Naive thymus-derived CD4-positive, alpha-beta T cell (primary cell): ENCODE measurements around the gene TSEN54. TPM values are rescaled to one million over a fixed set of nuclear protein-coding genes. Genes with fewer than 3 reads are reported as not detected.

Experiments
- ATAC-seq: fragments of 150-1000 bp; cut with Tn5 transposase; 2 replicates; pipeline ENCODE4 v1.10.0; 2021; ENCODE audit warnings: mild to moderate bottlenecking, moderate library complexity
- CTCF ChIA-PET: fragments of 350-600 bp; sonication (Branson Sonifier 250); formaldehyde crosslinking; loops from one replicate; lab custom pipeline; 2021; ENCODE audit warnings: antibody characterized with exemption; lab: Charles Lee
- POLR2A ChIA-PET: fragments of 350-600 bp; sonication (Branson Sonifier 250); formaldehyde crosslinking; loops from one replicate; lab custom pipeline; 2021; ENCODE audit warnings: antibody characterized with exemption, inconsistent platforms; lab: Charles Lee
- DNase-seq, 9 donors: peaks; one replicate each; pipeline versions ENCODE4 v3.0.0 to v3.0.0-alpha.2; 2020 to 2022; ENCODE audit warnings: mixed read lengths in 1 of 9
- H3K27ac ChIP-seq: one replicate; pipeline ENCODE4 v1.7.0; 2013; ENCODE audit warnings: mild to moderate bottlenecking, low read depth, low read length, moderate library complexity
- H3K27me3 ChIP-seq, 2 donors: one replicate each; pipeline ENCODE4 v1.7.0; 2013; ENCODE audit warnings: low read length in 2 of 2, mild to moderate bottlenecking in 2 of 2, moderate library complexity in 2 of 2; ENCODE audit not compliant: control insufficient read depth in 2 of 2, insufficient read depth in 2 of 2
- H3K36me3 ChIP-seq, 3 experiments: 1 replicate in 2 of 3; 2 replicates in 1 of 3; pipeline ENCODE4 v1.7.0; 2013; ENCODE audit warnings: low read length in 3 of 3, mild to moderate bottlenecking in 3 of 3, moderate library complexity in 1 of 3; ENCODE audit not compliant: insufficient read depth in 3 of 3, control insufficient read depth in 2 of 3
- H3K4me1 ChIP-seq, 2 donors: one replicate each; pipeline ENCODE4 v1.7.0; 2013; ENCODE audit warnings: low read length in 2 of 2, mild to moderate bottlenecking in 2 of 2, moderate library complexity in 1 of 2; ENCODE audit not compliant: control insufficient read depth in 2 of 2, insufficient read depth in 2 of 2
- H3K4me3 ChIP-seq: 2 replicates; pipeline ENCODE4 v1.7.0; 2013; ENCODE audit warnings: mild to moderate bottlenecking, low read length
- H3K9me3 ChIP-seq, 3 experiments: 1 replicate in 2 of 3; 2 replicates in 1 of 3; pipeline ENCODE4 v1.7.0; 2013; ENCODE audit warnings: low read length in 3 of 3; ENCODE audit not compliant: control insufficient read depth in 2 of 3
- H3K27ac Mint-ChIP-seq, 9 donors: one replicate each; pipeline ENCODE4 v1.8.0; 2020 to 2022; ENCODE audit warnings: mixed read lengths in 9 of 9, mild to moderate bottlenecking in 8 of 9, moderate library complexity in 5 of 9, inconsistent platforms in 2 of 9
- H3K27me3 Mint-ChIP-seq, 5 donors: one replicate each; pipeline ENCODE4 v1.8.0; 2021 to 2022; ENCODE audit warnings: mixed read lengths in 5 of 5, mild to moderate bottlenecking in 1 of 5
- H3K36me3 Mint-ChIP-seq, 5 donors: one replicate each; pipeline ENCODE4 v1.8.0; 2020 to 2022; ENCODE audit warnings: mixed read lengths in 5 of 5, mild to moderate bottlenecking in 3 of 5, inconsistent platforms in 1 of 5
- H3K4me1 Mint-ChIP-seq, 7 donors: one replicate each; pipeline ENCODE4 v1.8.0; 2020 to 2022; ENCODE audit warnings: mixed read lengths in 7 of 7, mild to moderate bottlenecking in 3 of 7, inconsistent platforms in 1 of 7
- H3K4me3 Mint-ChIP-seq, 10 donors: one replicate each; pipeline ENCODE4 v1.8.0; 2020 to 2022; ENCODE audit warnings: mild to moderate bottlenecking in 10 of 10, mixed read lengths in 10 of 10, moderate library complexity in 6 of 10, inconsistent platforms in 2 of 10
- H3K9me3 Mint-ChIP-seq, 11 donors: one replicate each; pipeline ENCODE4 v1.8.0; 2020 to 2022; ENCODE audit warnings: mixed read lengths in 11 of 11, mild to moderate bottlenecking in 4 of 11, inconsistent platforms in 1 of 11, moderate library complexity in 1 of 11
- intact Hi-C, 2 donors: fragments of 100-400 bp; cut with micrococcal nuclease; formaldehyde crosslinking; loops; one replicate each; pipeline ENCODE4 v1.15.1; 2023
- polyA plus RNA-seq, 2 donors: library from polyadenylated mRNA; unstranded; fragments of 300-500 nt; fragmentation: Illumina TruSeq; gene quantifications; one replicate each; pipeline ENCODE4 v1.2.3, GENCODE V29; 2021
- total RNA-seq, 6 experiments: library from RNA in 5 of 6; stranded (reverse) in 5 of 6; gene quantifications; 1 replicate in 5 of 6; 2 replicates in 1 of 6; pipeline ENCODE4 v1.2.3 and lab custom pipeline; 2021 to 2026

TSEN54 gene
- total and polyA plus RNA-seq, 7 experiments from 2014 or later: 36.2 to 85.0 (median 56.7) TPM

GRCh38 chr17:75511270-75511609, 5.1 kb upstream of the TSEN54 start:
- no peaks in the 10 kb centered on the region for H3K9me3 Mint-ChIP-seq
- Histone ChIP-seq H3K9me3 (no peaks in the 10 kb centered on the region), H3K27me3 (no peaks in the 10 kb centered on the region), H3K27ac (no peak overlapping the region), H3K36me3 (no peaks in the 10 kb centered on the region), H3K4me3 (no peak overlapping the region), H3K4me1 (no peaks in the 10 kb centered on the region)
- no peaks in the 10 kb centered on the region for H3K36me3 Mint-ChIP-seq
- CTCF ChIA-PET: no interaction called here
- POLR2A ChIA-PET: interaction anchor here (0.7 to 1.2 kb wide), 2 partner anchors 15 to 218 kb away, joined by 3 to 4 read pairs; partner anchors contain the start of gene LLGL2
- no peak overlapping the region for H3K4me3 Mint-ChIP-seq
- DNase-seq: no peak
- peaks cover 0 to 14% (median 0%) of the 10 kb centered on the region in 5 donors for H3K27me3 Mint-ChIP-seq
- no peak overlapping the region for H3K27ac Mint-ChIP-seq
- peaks cover 0 to 2% (median 0%) of the 10 kb centered on the region in 7 donors for H3K4me1 Mint-ChIP-seq
- intact Hi-C loops: no loop called here
- ATAC-seq: no peak

- Histone ChIP-seq H3K36me3 (no peaks in the 10 kb centered on the region), H3K27me3 (no peaks in the 10 kb centered on the region), H3K27ac (no peak overlapping the region), H3K9me3 (no peaks in the 10 kb centered on the region), H3K4me3 (no peak overlapping the region), H3K4me1 (no peaks in the 10 kb centered on the region)
- no peak for ATAC-seq
- DNase-seq: no peak
- ChIA-PET CTCF (interaction anchor here (1.9 kb wide), 1 partner anchor 83 kb away, joined by 4 read pairs; no protein-coding TSS in a partner anchor), POLR2A (interaction anchor here (1.2 kb wide), 1 partner anchor 14 kb away, joined by 3 read pairs; the partner anchor contains the start of gene LLGL2)
- H3K4me1 Mint-ChIP-seq: peaks cover 0 to 2% (median 0%) of the 10 kb centered on the region in 7 donors
- no peaks in the 10 kb centered on the region for H3K9me3 Mint-ChIP-seq
- H3K4me3 Mint-ChIP-seq: no peak overlapping the region
- no peak overlapping the region for H3K27ac Mint-ChIP-seq
- peaks cover 0 to 14% (median 0%) of the 10 kb centered on the region in 5 donors for H3K27me3 Mint-ChIP-seq
- intact Hi-C loops: no loop called here
- H3K36me3 Mint-ChIP-seq: no peaks in the 10 kb centered on the region
Observed at GRCh38 chr17:75511610-75512575, 4.4 kb upstream of the TSEN54 start.

GRCh38 chr17:75512926-75513640, 3.2 kb upstream of the TSEN54 start:
- Mint-ChIP-seq H3K4me3 (peak overlapping the region in 4 of 10 donors; percentile 34 to 66 (median 62)), H3K27ac (peak overlapping the region in 1 of 9 donors; percentile 28), H3K9me3 (no peaks in the 10 kb centered on the region), H3K4me1 (peaks cover 9 to 13% (median 11%) of the 10 kb centered on the region in 7 donors), H3K27me3 (peaks cover 0 to 14% (median 0%) of the 10 kb centered on the region in 5 donors), H3K36me3 (peaks cover 0 to 5% (median 0%) of the 10 kb centered on the region in 5 donors)
- Histone ChIP-seq H3K4me1 (peaks cover 9 to 11% of the 10 kb centered on the region in 2 donors), H3K4me3 (no peak overlapping the region), H3K27me3 (no peaks in the 10 kb centered on the region), H3K36me3 (no peaks in the 10 kb centered on the region), H3K27ac (no peak overlapping the region), H3K9me3 (no peaks in the 10 kb centered on the region)
- ATAC-seq: no peak
- DNase-seq: no peak
- intact Hi-C loops: no loop called here
- POLR2A ChIA-PET: no interaction called here
- CTCF ChIA-PET: interaction anchor here (1.1 to 1.9 kb wide), 2 partner anchors 56 to 85 kb away, joined by 3 to 4 read pairs; partner anchors contain the start of gene TMEM94

- ChIA-PET CTCF (interaction anchor here (1.1 to 1.9 kb wide), 2 partner anchors 57 to 85 kb away, joined by 3 to 4 read pairs; partner anchors contain the start of gene TMEM94), POLR2A (no interaction called here)
- Mint-ChIP-seq H3K4me1 (peaks cover 15 to 19% (median 17%) of the 10 kb centered on the region in 7 donors), H3K27ac (no peak overlapping the region), H3K27me3 (peaks cover 0 to 14% (median 0%) of the 10 kb centered on the region in 5 donors), H3K9me3 (no peaks in the 10 kb centered on the region), H3K4me3 (peak overlapping the region in 4 of 10 donors; percentile 25 to 66 (median 62)), H3K36me3 (peaks cover 0 to 9% (median 3%) of the 10 kb centered on the region in 5 donors)
- no peaks in the 10 kb centered on the region for H3K27me3 ChIP-seq
- intact Hi-C loops: no loop called here
- H3K9me3 ChIP-seq: no peaks in the 10 kb centered on the region
- H3K4me1 ChIP-seq: peaks cover 13 to 16% of the 10 kb centered on the region in 2 donors
- H3K36me3 ChIP-seq: no peaks in the 10 kb centered on the region
- no peak overlapping the region for H3K27ac ChIP-seq
- DNase-seq (no peak), ATAC-seq (no peak)
- H3K4me3 ChIP-seq: no peak overlapping the region
Observed at GRCh38 chr17:75513641-75514000, 2.7 kb upstream of the TSEN54 start.

- DNase-seq: no peak
- Mint-ChIP-seq H3K9me3 (peaks cover 0 to 2% (median 0%) of the 10 kb centered on the region in 11 donors), H3K36me3 (peaks cover 0 to 16% (median 5%) of the 10 kb centered on the region in 5 donors), H3K27ac (no peak overlapping the region), H3K4me3 (peak overlapping the region in 8 of 10 donors; percentile 25 to 75 (median 43)), H3K27me3 (peaks cover 0 to 14% (median 0%) of the 10 kb centered on the region in 5 donors), H3K4me1 (peaks cover 18 to 24% (median 22%) of the 10 kb centered on the region in 7 donors)
- Histone ChIP-seq H3K27ac (no peak overlapping the region), H3K4me1 (peaks cover 21 to 23% of the 10 kb centered on the region in 2 donors), H3K27me3 (no peaks in the 10 kb centered on the region), H3K4me3 (no peak overlapping the region), H3K9me3 (no peaks in the 10 kb centered on the region), H3K36me3 (peaks cover 5 to 7% (median 6%) of the 10 kb centered on the region in 3 experiments)
- intact Hi-C loops: no loop called here
- no peak for ATAC-seq
- CTCF ChIA-PET: interaction anchor here (1.1 to 1.9 kb wide), 3 partner anchors 58 to 89 kb away, joined by 3 to 4 read pairs (median 3); partner anchors contain the start of gene TMEM94
- POLR2A ChIA-PET: interaction anchor here (0.9 to 1.0 kb wide), 2 partner anchors 10 to 59 kb away, joined by 4 read pairs; no protein-coding TSS in a partner anchor
Observed at GRCh38 chr17:75514299-75514918, 1.9 kb upstream of the TSEN54 start.
